Measurements from ENCODE around the gene MRPS2. TPM values are rescaled to one million over a fixed set of nuclear protein-coding genes. Genes with fewer than 3 reads are reported as not detected.
"Not testable (repeated sequence)": the region's sequence is repeated elsewhere in the genome, so short reads cannot be mapped to it uniquely, and the experiment has no call there.

MRPS2 gene
- total RNA-seq, 2 experiments from 2014 or later, result 33.8 to 37.5 TPM

DNA sequence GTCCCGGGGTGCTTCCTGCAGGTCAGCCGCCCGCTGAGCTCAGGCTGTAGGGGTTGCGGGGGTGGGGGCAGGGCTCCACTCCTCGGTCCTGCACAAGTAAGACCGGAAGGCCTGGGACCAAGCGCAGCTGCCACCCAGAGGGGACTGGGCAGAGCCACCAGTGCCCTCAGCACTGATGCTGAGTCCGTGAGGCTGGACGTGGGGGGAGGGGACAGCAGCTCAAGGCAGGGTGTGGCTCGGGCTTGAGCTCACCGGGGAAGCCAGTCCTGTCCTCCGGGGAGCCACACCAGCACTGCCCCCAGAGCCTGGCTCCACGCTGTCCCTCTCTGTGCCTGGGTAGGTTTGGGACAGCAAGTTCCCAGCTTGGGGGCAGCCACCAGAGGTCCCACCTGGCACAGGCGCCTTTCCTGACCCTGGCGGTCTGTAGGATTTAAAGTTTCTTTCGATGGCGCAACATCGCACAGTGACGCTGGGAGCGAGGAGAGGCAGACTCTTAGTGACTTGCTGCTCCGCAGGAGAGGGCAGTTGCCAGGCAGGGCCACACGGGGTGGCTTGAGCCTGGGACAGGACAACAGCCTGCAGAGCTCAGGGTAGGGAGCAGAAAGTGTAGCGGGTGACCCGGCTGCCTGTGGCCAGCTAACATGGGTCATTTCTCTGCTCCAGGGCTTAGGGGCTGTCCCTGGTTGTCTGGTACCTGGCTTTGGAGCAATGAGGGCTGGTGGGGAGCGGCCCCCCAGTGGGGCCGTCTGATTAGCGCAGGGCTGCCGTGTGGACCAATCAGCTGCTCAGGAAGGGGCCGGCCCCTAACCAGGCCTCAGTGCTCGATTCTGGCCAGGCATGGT, 26.5 kb downstream of the MRPS2 start:
- POLR2A ChIA-PET, result no interaction called here
- CTCF ChIA-PET, result no interaction called here
- Mint-ChIP-seq H3K27ac (no peak overlapping the region), H3K36me3 (ENCODE audit: low read depth) (no peaks in the 10 kb centered on the region), H3K27me3 (peaks cover 3% of the 10 kb centered on the region), H3K4me3 (no peak overlapping the region), H3K9me3 (no peaks in the 10 kb centered on the region), H3K4me1 (peaks cover 19% of the 10 kb centered on the region)
- DNase-seq, result no peak

DNA sequence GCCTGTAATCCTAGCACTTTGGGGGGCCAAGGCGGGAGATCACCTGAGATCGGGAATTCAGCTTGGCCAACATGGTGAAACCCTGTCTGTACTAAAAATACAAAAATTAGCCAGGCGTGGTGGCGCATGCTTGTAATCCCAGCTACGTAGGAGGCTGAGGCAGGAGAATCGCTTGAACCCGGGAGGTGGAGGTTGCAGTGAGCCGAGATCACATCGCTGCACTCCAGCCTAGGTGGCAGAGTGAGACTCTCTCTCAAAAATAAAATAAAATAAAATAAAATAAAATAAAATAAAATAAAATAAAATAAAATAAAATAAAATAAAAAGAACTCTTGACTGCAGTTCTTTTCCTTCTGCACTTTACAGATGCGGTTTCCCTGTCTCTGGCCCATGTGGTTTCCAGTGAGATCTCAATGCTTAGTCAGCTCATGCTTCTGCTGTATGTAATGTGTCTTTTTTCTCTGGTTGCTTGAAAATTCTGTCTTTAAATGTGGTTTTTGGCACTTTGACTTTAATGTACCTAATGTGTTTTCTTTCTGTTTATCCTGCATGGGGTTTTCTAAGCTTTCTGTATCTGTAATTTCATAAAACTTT, 28.5 kb downstream of the MRPS2 start:
- H3K36me3 Mint-ChIP-seq (ENCODE audit: low read depth); H3K27ac Mint-ChIP-seq; H3K4me3 Mint-ChIP-seq; DNase-seq; POLR2A ChIA-PET; H3K9me3 Mint-ChIP-seq; H3K27me3 Mint-ChIP-seq: not testable (repeated sequence)
- CTCF ChIA-PET, result interaction anchor here (0.9 kb wide), 1 partner anchor 24 kb away, joined by 3 read pairs; no protein-coding TSS in a partner anchor
- H3K4me1 Mint-ChIP-seq, result peaks cover 19% of the 10 kb centered on the region

DNA sequence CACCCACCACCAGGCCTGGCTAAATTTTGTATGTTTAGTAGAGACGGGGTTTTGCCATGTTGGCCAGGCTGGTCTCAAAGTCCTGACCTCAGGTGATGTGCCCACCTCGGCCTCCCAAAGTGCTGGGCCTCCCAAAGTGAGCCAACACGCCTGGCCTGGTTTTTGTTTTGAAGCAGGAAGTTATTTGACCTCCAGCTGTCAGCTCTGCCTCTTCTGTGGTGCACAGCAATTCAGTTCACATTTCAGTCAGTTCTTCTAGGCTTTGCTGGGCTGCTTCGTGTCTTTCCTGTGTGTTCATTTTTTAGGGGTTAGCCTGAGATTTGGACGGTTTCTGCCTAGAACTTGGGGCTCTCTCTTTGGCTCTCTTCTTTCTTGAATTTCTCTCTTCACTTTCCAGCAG, 29.7 kb downstream of the MRPS2 start:
- Mint-ChIP-seq H3K27ac (peak overlapping the region; percentile 22), H3K9me3 (no peaks in the 10 kb centered on the region), H3K36me3 (ENCODE audit: low read depth) (no peaks in the 10 kb centered on the region), H3K4me3 (no peak overlapping the region), H3K4me1 (peaks cover 19% of the 10 kb centered on the region), H3K27me3 (peaks cover 13% of the 10 kb centered on the region)
- no peak for DNase-seq
- ChIA-PET CTCF (no interaction called here), POLR2A (no interaction called here)

DNA sequence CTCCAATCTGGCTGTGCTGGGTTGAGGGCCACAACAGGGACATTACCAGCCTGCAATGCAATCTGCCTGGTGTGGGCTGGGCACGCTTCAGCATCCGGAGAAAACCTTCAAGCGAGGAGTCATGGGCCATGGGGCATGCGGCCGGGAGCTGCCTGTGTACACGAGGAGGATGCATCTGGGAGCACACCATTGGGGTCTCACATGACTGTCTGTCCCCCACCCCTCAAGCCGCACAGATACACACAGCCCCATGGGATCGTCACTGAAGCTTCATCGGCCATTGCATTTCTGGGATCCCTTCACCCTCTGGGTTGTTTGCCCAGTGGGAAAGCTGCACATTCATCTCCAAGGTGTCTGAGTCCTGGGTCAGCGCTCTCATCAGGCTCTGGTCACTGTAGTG, 30.6 kb downstream of the MRPS2 start:
- Mint-ChIP-seq H3K27ac (no peak overlapping the region), H3K4me1 (peaks cover 20% of the 10 kb centered on the region), H3K9me3 (no peaks in the 10 kb centered on the region), H3K4me3 (no peak overlapping the region), H3K27me3 (peaks cover 15% of the 10 kb centered on the region), H3K36me3 (ENCODE audit: low read depth) (no peaks in the 10 kb centered on the region)
- ChIA-PET POLR2A (no interaction called here), CTCF (no interaction called here)
- DNase-seq, result no peak

DNA sequence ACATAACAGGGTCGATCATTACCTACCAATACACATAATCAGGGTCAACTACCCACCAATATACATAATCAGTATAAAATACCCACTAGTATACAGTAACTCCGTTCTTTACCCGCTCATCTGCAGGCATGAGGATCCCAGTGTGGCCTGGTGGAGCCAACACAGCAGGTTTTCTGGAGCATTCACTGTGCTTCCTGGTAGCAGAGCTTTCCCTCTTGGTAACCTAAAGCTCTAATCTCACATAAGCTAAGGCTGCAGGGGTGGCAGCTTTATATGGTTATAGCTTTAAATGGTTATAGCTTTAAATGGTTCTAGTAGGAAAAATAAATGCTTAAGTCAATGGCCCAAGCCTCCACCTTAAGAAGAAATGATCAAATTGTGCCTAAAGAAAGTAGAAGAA, 32.6 kb downstream of the MRPS2 start:
- DNase-seq, result no peak
- Mint-ChIP-seq H3K9me3 (no peaks in the 10 kb centered on the region), H3K27ac (no peak overlapping the region), H3K4me3 (no peak overlapping the region), H3K36me3 (ENCODE audit: low read depth) (no peaks in the 10 kb centered on the region), H3K27me3 (peaks cover 29% of the 10 kb centered on the region), H3K4me1 (peaks cover 23% of the 10 kb centered on the region)
- CTCF ChIA-PET, result no interaction called here
- POLR2A ChIA-PET, result no interaction called here

DNA sequence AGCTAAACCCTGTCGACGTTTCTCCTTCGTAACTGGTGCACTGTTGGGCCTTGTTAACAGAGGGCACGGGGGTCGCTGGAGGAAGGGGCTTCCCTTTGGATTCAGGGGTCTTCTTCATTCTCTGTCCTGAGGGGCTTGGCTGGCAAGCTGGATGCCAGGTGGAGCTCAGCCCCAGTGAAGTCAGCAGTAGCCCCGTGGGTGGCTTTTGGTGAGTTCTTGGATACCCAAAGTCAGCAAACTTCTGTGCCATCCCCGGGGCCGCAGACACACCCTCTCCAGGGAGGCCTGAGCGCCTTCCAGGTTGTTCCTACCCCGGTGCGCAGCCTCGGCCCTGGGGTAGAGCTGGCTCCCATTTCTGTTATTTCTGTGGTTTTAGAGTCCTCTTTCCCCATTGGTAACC, 33.2 kb downstream of the MRPS2 start:
- Mint-ChIP-seq H3K27me3 (peaks cover 33% of the 10 kb centered on the region), H3K36me3 (ENCODE audit: low read depth) (no peaks in the 10 kb centered on the region), H3K27ac (no peak overlapping the region), H3K9me3 (no peaks in the 10 kb centered on the region), H3K4me3 (no peak overlapping the region), H3K4me1 (peaks cover 21% of the 10 kb centered on the region)
- CTCF ChIA-PET, result no interaction called here
- DNase-seq, result no peak
- POLR2A ChIA-PET, result no interaction called here

GRCh38 chr9:135534192-135534711, 33.8 kb downstream of the MRPS2 start:
- H3K9me3 Mint-ChIP-seq; H3K36me3 Mint-ChIP-seq (ENCODE audit: low read depth); POLR2A ChIA-PET; H3K27ac Mint-ChIP-seq; H3K4me3 Mint-ChIP-seq; CTCF ChIA-PET; DNase-seq: not testable (repeated sequence)
- peaks cover 18% of the 10 kb centered on the region for H3K4me1 Mint-ChIP-seq
- peaks cover 35% of the 10 kb centered on the region for H3K27me3 Mint-ChIP-seq

GRCh38 chr9:135534826-135535225, 34.3 kb downstream of the MRPS2 start:
- H3K27ac Mint-ChIP-seq; H3K36me3 Mint-ChIP-seq (ENCODE audit: low read depth); CTCF ChIA-PET; H3K9me3 Mint-ChIP-seq; DNase-seq; H3K4me3 Mint-ChIP-seq; POLR2A ChIA-PET: not testable (repeated sequence)
- Mint-ChIP-seq H3K4me1 (peaks cover 13% of the 10 kb centered on the region), H3K27me3 (peaks cover 39% of the 10 kb centered on the region)

DNA sequence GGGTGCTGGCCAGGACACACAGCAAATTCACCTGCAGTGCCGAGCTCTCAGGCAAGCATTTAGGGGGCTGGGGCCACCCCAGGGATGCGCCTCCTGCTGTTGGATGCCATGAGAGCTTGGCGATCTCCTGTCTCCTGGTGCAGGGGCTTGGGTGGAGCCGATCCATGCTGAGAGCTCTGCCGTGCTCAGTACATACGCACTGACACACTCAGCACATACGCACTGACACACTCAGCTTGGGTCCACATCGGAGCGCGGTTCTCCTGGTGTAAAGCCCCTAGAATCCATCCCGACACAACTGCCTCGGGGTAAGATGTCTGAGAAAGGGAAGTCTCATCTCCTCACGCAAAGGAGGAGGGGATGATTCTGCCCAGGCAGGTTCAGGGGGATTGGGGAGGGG, 35.1 kb downstream of the MRPS2 start:
- H3K27me3 Mint-ChIP-seq, result peaks cover 43% of the 10 kb centered on the region
- H3K4me3 Mint-ChIP-seq; POLR2A ChIA-PET; H3K36me3 Mint-ChIP-seq (ENCODE audit: low read depth); H3K9me3 Mint-ChIP-seq; CTCF ChIA-PET; H3K27ac Mint-ChIP-seq; H3K4me1 Mint-ChIP-seq; DNase-seq: not testable (repeated sequence)

DNA sequence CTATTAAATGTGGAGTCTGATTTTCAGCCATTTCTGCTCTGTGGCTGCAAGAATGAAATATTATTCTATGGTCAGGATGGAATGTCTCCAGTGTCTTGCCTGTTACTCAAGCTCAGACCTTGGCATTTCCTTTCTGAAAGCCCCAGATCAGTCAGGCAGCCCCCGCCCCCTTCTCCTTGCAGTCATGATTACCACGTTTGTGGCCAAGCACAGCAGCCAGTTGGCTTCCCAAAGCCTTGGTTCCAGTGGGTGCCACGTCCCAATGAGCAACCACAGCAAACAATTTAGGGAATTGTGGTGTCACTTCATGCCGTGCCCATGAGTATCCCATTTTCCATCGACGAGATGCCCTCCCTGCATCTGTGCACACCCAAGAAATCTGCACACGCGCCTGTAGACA, 35.7 kb downstream of the MRPS2 start:
- Mint-ChIP-seq H3K4me3 (no peak overlapping the region), H3K27ac (no peak overlapping the region), H3K36me3 (ENCODE audit: low read depth) (no peaks in the 10 kb centered on the region), H3K9me3 (no peaks in the 10 kb centered on the region), H3K27me3 (peaks cover 43% of the 10 kb centered on the region), H3K4me1 (peaks cover 6% of the 10 kb centered on the region)
- POLR2A ChIA-PET, result no interaction called here
- DNase-seq, result no peak
- CTCF ChIA-PET, result no interaction called here

DNA sequence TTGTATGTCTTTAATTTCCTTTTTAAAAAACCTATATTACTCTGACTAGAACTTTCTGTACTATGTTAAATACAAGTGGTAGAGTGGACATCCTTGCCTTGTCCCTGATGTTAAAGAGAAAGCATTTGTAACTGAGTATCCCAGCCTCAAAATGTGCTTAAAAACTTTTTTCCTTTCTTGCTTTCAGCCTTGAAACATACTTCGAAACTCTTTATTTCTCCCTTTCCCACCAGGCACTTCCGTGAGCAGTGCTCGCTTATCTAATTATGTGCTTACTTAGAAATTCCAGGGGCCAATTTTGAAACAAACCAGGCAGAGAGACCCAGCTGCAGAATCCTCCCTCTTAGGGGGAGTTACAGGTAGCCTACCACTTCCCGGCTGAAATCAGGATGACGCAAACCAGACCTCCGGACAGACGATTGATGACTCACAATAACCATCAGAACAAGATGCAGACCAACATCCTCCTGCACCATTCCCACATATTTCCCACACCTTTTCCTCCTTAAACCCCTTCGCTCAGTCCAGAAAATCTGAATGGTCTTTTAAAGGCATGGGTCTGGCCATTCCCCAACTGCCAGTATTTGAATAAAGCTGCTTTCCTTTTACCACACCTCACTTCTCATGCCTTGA, 42.9 kb downstream of the MRPS2 start:
- H3K4me3 Mint-ChIP-seq; POLR2A ChIA-PET; DNase-seq; H3K27ac Mint-ChIP-seq; H3K36me3 Mint-ChIP-seq (ENCODE audit: low read depth); H3K9me3 Mint-ChIP-seq; H3K4me1 Mint-ChIP-seq; CTCF ChIA-PET: not testable (repeated sequence)
- H3K27me3 Mint-ChIP-seq, result peaks cover 22% of the 10 kb centered on the region

GRCh38 chr9:135544981-135545635, 44.6 kb downstream of the MRPS2 start:
- H3K4me3 Mint-ChIP-seq, result no peak overlapping the region
- H3K27ac Mint-ChIP-seq, result no peak overlapping the region
- POLR2A ChIA-PET, result no interaction called here
- CTCF ChIA-PET, result no interaction called here
- DNase-seq, result no peak
- H3K36me3 Mint-ChIP-seq (ENCODE audit: low read depth), result no peaks in the 10 kb centered on the region
- no peaks in the 10 kb centered on the region for H3K9me3 Mint-ChIP-seq
- H3K27me3 Mint-ChIP-seq, result peaks cover 12% of the 10 kb centered on the region
- H3K4me1 Mint-ChIP-seq, result no peaks in the 10 kb centered on the region

GRCh38 chr9:135545646-135546176, 45.2 kb downstream of the MRPS2 start, which contains the start of gene OBP2A:
OBP2A (plus strand) TSS chr9:135546126; CDS start chr9:135546181, 55 bp downstream.
- H3K27ac Mint-ChIP-seq; DNase-seq; POLR2A ChIA-PET; H3K36me3 Mint-ChIP-seq (ENCODE audit: low read depth); H3K4me3 Mint-ChIP-seq; H3K4me1 Mint-ChIP-seq; CTCF ChIA-PET; H3K9me3 Mint-ChIP-seq: not testable (repeated sequence)
- H3K27me3 Mint-ChIP-seq, result peaks cover 11% of the 10 kb centered on the region

Data from activated CD4-positive, alpha-beta memory T cell treated with anti-CD3 and anti-CD28 coated beads, Interleukin-2, amount 10 ng/mL, durations not matched to agents 7 days and 5 days (primary cell).